Type B pancreatic cell (in vitro differentiated cells): ENCODE measurements around the gene MRPL30. TPM values are rescaled to one million over a fixed set of nuclear protein-coding genes. Genes with fewer than 3 reads are reported as not detected.
"Not testable (repeated sequence)": the region's sequence is repeated elsewhere in the genome, so short reads cannot be mapped to it uniquely, and the experiment has no call there.

Experiments
- DNase-seq: peaks from one replicate; pipeline ENCODE4 v3.0.0; 2021; ENCODE audit warnings: mixed read lengths; ENCODE audit not compliant: unreplicated experiment; ENCODE audit errors: extremely low spot score
- H3K27ac Mint-ChIP-seq: 2 replicates; pipeline ENCODE4 v1.8.0; 2021; ENCODE audit warnings: mild to moderate bottlenecking, mixed read lengths
- H3K27me3 Mint-ChIP-seq: 2 replicates; pipeline ENCODE4 v1.8.0; 2021; ENCODE audit warnings: mixed read lengths
- H3K36me3 Mint-ChIP-seq: 2 replicates; pipeline ENCODE4 v1.8.0; 2021; ENCODE audit warnings: mixed read lengths
- H3K4me1 Mint-ChIP-seq: one replicate; pipeline ENCODE4 v1.8.0; 2021; ENCODE audit warnings: mixed read lengths; ENCODE audit not compliant: unreplicated experiment
- H3K4me3 Mint-ChIP-seq: 2 replicates; pipeline ENCODE4 v1.8.0; 2021; ENCODE audit warnings: mild to moderate bottlenecking, mixed read lengths
- H3K9me3 Mint-ChIP-seq: 2 replicates; pipeline ENCODE4 v1.8.0; 2021; ENCODE audit warnings: mixed read lengths
- CTCF ChIP-seq: fragments of 200-600 bp; sonication (generic); conservative IDR thresholded peaks from 2 replicates; pipeline ENCODE4 v1.5.0; 2021; ENCODE audit warnings: antibody characterized with exemption, mild to moderate bottlenecking
- total RNA-seq: library from RNA; stranded (reverse); gene quantifications from 2 replicates; pipeline ENCODE4 v1.2.1, GENCODE V29; 2021; ENCODE audit warnings: low replicate concordance

Gene MRPL30
- total RNA-seq, 1 donor from 2014 or later = 38.4 TPM

GRCh38 chr2:99200076-99200800, 19.3 kb downstream of the MRPL30 start:
- peaks cover 19% of the 10 kb centered on the region for H3K36me3 Mint-ChIP-seq
- no peaks in the 10 kb centered on the region for H3K27me3 Mint-ChIP-seq
- no peaks in the 10 kb centered on the region for H3K4me1 Mint-ChIP-seq
- no peak overlapping the region for H3K27ac Mint-ChIP-seq
- H3K9me3 Mint-ChIP-seq = no peaks in the 10 kb centered on the region
- no peak overlapping the region for H3K4me3 Mint-ChIP-seq
- no peak for DNase-seq
- TF ChIP-seq CTCF = no peak

GRCh38 chr2:99201959-99202678, 21.1 kb downstream of the MRPL30 start:
- peak; percentile 63 for TF ChIP-seq CTCF
- H3K9me3 Mint-ChIP-seq = no peaks in the 10 kb centered on the region

GRCh38 chr2:99205491-99205890, 24.5 kb downstream of the MRPL30 start:
- no peaks in the 10 kb centered on the region for H3K9me3 Mint-ChIP-seq
- DNase-seq = no peak
- peaks cover 37% of the 10 kb centered on the region for H3K36me3 Mint-ChIP-seq
- no peak overlapping the region for H3K4me3 Mint-ChIP-seq
- no peaks in the 10 kb centered on the region for H3K27me3 Mint-ChIP-seq
- TF ChIP-seq CTCF = no peak
- H3K4me1 Mint-ChIP-seq = no peaks in the 10 kb centered on the region
- no peak overlapping the region for H3K27ac Mint-ChIP-seq

More at GRCh38 chr2:99201959-99202678, 21.1 kb downstream of the MRPL30 start:
- H3K4me1 Mint-ChIP-seq = no peaks in the 10 kb centered on the region
- H3K27ac Mint-ChIP-seq = no peak overlapping the region
- H3K4me3 Mint-ChIP-seq = no peak overlapping the region
- H3K36me3 Mint-ChIP-seq = peaks cover 21% of the 10 kb centered on the region
- DNase-seq = no peak
- no peaks in the 10 kb centered on the region for H3K27me3 Mint-ChIP-seq

GRCh38 chr2:99216096-99216495, 35.1 kb downstream of the MRPL30 start:
- no peaks in the 10 kb centered on the region for H3K4me1 Mint-ChIP-seq
- H3K9me3 Mint-ChIP-seq = no peaks in the 10 kb centered on the region

GRCh38 chr2:99217929-99218501, 37.0 kb downstream of the MRPL30 start:
- TF ChIP-seq CTCF = no peak
- Mint-ChIP-seq H3K4me3 (no peak overlapping the region), H3K9me3 (no peaks in the 10 kb centered on the region), H3K36me3 (peaks cover 16% of the 10 kb centered on the region), H3K4me1 (no peaks in the 10 kb centered on the region), H3K27me3 (no peaks in the 10 kb centered on the region), H3K27ac (no peak overlapping the region)
- DNase-seq = no peak

More at GRCh38 chr2:99216096-99216495, 35.1 kb downstream of the MRPL30 start:
- Mint-ChIP-seq H3K27ac (no peak overlapping the region), H3K4me3 (no peak overlapping the region), H3K36me3 (peaks cover 17% of the 10 kb centered on the region), H3K27me3 (no peaks in the 10 kb centered on the region)
- no peak for TF ChIP-seq CTCF
- DNase-seq = no peak

GRCh38 chr2:99233177-99233576, 52.2 kb downstream of the MRPL30 start:
- peaks cover 37% of the 10 kb centered on the region for H3K9me3 Mint-ChIP-seq
- not testable (repeated sequence) for H3K27ac Mint-ChIP-seq, H3K4me3 Mint-ChIP-seq, DNase-seq, H3K4me1 Mint-ChIP-seq, H3K36me3 Mint-ChIP-seq, H3K27me3 Mint-ChIP-seq
